KOPT-K1 (cell line): ENCODE measurements around the gene TPM4.
"Not testable (repeated sequence)": the region's sequence is repeated elsewhere in the genome, so short reads cannot be mapped to it uniquely, and the experiment has no call there.

Experiments
- H3K27ac ChIP-seq: fragments of 200-600 bp; sonication (generic); 2 replicates; pipeline ENCODE4 v1.5.1; 2016; ENCODE audit warnings: antibody characterized with exemption, mild to moderate bottlenecking, low read depth, low read length; ENCODE audit not compliant: poor library complexity, severe bottlenecking
- H3K36me3 ChIP-seq: fragments of 200-600 bp; sonication (generic); 2 replicates; pipeline ENCODE4 v1.5.1; 2017; ENCODE audit warnings: antibody characterized with exemption, mild to moderate bottlenecking, low read length, moderate library complexity; ENCODE audit not compliant: insufficient read depth
- H3K9me3 ChIP-seq: fragments of 200-600 bp; sonication (generic); 2 replicates; pipeline ENCODE4 v1.5.1; 2017; ENCODE audit warnings: antibody characterized with exemption, low read length, mild to moderate bottlenecking; ENCODE audit not compliant: insufficient read depth, poor library complexity, severe bottlenecking

The TPM4 gene

DNA sequence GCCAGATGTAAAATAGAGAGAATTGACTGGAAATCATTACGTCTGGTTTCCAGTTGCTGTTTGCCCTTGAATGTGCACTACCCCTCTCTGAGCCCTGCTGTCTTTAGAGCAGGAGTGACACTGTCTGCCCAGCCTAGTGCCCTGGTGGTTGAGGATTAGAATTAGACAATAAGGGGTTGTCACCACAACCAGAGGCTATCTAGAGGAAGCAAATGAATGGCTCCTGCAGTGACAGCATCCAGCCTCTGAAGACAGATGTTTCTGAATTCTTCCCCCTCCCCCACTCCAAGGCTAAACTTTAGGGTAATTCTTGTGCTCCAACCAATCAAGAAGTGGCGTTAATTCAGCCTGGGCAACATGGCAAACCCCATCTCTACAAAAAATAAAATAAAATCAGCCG, 37.4 kb downstream of the TPM4 start:
- Histone ChIP-seq H3K27ac (no peak overlapping the region), H3K36me3 (peaks cover 56% of the 10 kb centered on the region)

DNA sequence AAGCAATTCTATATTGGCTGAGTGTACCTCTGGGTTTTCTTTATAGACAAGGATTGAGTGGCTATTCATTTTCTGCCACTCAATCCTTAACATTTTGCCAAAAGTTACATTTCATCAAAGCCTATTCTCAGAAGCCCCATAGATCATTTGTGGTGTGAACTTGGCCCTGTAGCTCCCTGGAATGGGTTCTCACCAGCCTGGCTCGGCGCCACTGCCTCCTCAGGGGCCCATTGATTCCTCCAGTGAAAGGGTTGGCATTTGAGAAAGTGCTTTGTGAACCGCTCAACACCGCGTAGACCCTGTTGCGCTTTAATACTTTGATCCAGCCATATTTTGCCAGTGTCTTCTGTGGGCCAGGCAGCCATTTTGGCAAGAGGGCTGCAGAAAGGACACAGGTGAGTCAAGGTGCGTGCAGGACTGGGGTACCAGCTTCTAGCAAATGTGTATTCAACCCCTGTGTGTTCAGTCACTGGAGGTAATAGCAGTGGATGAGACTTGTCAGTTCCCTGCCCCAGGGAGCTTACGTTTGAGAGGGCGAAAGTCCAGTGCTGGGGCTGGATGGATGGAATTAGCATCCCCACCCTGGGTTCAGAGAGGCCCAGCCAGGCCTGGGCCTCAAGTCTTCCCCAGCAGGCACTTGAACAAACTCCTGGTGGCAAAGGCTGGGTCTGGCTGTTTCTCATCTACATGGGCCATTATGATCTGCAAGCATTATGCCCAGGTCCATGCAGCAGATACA, 39.2 kb downstream of the TPM4 start:
- Histone ChIP-seq H3K9me3 (no peaks in the 10 kb centered on the region), H3K27ac (no peak overlapping the region), H3K36me3 (peaks cover 74% of the 10 kb centered on the region)

More for the DNA sequence above, 37.4 kb downstream of the TPM4 start:
- H3K9me3 ChIP-seq = no peaks in the 10 kb centered on the region

DNA sequence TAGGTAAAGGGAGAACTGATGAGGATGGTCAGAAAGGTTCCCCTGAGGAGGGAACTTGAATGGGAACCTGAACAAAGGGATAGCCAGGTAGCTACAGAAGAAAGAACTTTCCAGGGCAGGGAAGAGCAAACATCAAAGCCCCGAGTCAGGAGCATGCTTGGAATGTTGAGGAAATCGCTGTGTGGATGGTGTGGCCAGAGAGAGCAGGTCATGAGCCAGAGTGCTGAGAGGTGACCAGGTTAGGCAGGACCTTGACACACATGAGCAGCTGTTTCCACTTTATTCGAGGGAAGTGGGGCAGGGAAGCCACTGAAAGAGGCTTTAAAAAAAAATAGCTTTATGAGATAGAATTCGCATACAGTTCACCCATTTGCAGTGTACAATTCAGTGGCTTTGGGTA, 39.8 kb downstream of the TPM4 start:
- H3K36me3 ChIP-seq = peaks cover 80% of the 10 kb centered on the region
- no peaks in the 10 kb centered on the region for H3K9me3 ChIP-seq
- H3K27ac ChIP-seq = no peak overlapping the region

DNA sequence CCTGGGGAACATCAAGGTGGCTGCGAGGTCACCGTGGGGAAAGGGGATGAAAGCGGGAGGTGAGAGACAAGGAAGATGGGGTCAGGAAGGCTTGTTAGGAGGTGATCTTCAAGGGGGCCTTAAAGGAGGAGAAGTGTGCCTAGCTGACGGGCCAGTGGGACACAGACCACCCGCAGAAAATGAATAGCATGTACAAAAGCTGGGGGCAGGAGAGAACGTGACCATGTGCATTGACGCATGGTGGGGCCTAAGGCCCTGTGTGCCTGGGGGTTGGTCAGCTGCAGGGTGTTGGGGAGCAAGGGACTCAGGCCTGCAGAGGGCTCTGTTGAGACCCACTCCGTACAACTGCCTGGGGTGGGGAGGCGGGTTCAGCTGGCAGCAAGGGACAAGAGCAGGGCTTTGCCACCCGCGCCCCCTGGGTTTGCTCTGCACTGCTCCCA, 41.3 kb downstream of the TPM4 start:
- Histone ChIP-seq H3K27ac (no peak overlapping the region), H3K9me3 (no peaks in the 10 kb centered on the region), H3K36me3 (peaks cover 95% of the 10 kb centered on the region)

DNA sequence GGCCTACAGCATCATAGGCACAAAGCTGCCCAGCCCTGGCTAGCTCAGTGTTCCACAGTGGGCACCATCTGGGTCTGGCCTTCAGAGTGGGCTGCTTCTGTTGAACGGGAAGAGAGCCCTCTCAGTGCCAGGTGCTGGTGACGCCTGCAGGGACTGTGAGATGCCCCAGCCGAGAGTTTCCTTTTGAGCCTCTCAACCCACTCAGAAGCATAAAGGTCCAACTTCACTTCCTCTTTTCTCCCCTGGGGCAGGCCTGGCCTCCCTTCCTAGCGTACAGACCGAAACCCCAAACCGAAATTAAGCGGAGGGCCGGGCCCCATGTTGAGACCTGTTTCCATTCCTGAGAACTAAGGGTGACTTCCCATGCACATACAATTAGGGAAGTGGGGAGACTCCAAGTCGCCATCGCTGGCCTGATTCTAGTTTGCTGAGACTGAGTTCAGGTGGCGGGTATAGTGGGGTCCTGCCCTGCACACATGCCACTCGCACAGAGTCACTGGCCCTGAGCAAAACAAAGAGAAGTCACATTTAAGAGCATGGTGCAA, 42.3 kb downstream of the TPM4 start:
- Histone ChIP-seq H3K36me3 (peaks cover 96% of the 10 kb centered on the region), H3K27ac (no peak overlapping the region), H3K9me3 (no peaks in the 10 kb centered on the region)

DNA sequence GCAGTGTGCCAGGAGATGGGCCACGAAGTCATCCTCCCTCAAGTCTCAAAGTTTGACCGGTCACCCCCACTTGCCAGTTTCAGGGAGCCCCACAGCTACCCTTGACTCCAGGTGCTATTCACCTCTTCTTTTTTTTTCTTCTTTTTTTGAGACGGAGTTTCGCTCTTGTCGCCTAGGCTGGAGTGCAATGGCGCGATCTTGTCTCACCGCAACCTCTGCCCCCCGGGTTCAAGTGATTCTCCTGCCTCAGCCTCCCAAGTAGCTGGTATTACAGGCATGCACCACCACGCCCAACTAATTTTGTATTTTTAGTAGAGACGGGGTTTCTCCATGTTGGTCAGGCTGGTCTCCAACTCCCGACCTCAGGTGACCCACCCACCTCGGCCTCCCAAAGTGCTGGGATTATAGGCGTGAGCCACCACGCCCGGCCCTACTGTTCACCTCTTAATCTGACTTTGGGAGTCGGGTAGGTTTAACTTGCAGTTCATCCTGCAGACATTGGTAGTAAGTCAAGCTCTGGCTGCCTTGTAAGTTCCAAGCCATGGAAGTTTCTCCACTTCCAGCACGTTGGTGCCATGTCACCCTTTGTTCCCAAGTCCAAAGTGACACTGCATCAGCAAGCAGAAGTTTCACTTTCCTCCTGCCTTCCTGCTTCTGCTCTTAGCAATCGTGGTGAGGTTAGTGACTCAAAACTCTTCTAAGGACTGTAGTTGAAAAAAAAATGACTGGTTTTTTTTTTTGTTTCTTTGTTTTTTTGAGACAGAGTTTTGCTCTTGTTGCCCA, 43.0 kb downstream of the TPM4 start:
- not testable (repeated sequence) for H3K9me3 ChIP-seq, H3K27ac ChIP-seq
- H3K36me3 ChIP-seq = peaks cover 98% of the 10 kb centered on the region

DNA sequence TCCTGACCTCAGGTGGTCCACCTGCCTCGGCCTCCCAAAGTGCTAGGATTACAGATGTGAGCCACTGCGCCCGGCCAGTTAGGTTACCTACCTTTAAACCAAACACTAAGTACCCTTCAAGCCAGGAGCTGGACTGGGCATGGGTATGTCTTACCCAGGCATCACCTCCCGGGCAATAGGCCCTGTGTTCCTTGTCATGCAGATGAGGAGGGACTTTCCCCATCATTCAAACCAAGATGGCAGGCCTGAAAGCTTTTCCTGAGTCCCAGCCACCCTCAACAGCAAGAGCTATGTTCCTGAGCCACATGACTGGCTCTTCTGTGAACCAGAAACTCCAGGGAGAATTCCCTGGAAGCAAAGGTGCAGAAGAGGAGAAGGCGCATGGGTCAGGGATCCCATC, 44.8 kb downstream of the TPM4 start:
- Histone ChIP-seq H3K36me3 (peaks cover 100% of the 10 kb centered on the region), H3K27ac (no peak overlapping the region), H3K9me3 (no peaks in the 10 kb centered on the region)

DNA sequence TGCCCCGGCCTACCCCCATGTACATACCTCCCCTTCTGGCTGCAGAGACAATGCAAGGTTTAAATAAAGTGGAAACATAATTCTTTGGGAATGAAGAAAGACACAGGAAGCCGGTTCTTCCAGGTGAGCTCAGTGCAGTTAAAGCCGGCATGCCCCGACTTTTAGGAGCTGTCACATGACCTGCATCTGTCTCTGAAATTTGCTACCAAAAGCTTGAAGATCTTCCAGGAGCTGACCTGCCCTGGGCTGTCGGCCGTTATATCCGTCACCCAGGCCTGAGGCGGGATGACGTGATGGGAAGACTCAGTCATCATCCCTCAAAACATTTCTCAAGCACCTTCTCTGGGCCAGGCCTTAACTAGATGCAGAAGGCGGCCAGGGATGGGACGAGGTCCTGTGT, 45.7 kb downstream of the TPM4 start:
- H3K9me3 ChIP-seq = no peaks in the 10 kb centered on the region
- H3K36me3 ChIP-seq = peaks cover 100% of the 10 kb centered on the region
- no peak overlapping the region for H3K27ac ChIP-seq

DNA sequence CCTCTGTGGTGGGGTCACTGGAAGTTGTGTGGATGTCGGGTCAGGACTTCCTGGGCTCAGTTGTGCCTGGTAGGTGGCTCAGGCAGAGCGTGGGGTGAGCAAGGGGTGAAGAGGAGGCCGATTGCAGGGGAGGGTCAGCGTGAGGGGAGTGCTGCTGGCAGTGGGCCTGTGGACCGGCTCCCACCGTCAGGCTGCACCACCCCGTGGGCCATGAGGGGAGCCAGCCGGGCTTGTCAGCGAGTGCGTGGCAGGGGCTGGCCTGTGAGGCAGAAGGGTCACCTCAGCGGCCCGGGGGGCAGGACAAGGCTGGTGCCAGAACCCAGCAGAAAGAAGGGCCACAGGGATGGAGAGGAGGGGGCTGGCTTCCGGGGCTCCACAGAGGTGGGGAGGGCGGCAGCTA, 48.7 kb downstream of the TPM4 start:
- H3K36me3 ChIP-seq = peaks cover 100% of the 10 kb centered on the region
- no peaks in the 10 kb centered on the region for H3K9me3 ChIP-seq
- no peak overlapping the region for H3K27ac ChIP-seq

DNA sequence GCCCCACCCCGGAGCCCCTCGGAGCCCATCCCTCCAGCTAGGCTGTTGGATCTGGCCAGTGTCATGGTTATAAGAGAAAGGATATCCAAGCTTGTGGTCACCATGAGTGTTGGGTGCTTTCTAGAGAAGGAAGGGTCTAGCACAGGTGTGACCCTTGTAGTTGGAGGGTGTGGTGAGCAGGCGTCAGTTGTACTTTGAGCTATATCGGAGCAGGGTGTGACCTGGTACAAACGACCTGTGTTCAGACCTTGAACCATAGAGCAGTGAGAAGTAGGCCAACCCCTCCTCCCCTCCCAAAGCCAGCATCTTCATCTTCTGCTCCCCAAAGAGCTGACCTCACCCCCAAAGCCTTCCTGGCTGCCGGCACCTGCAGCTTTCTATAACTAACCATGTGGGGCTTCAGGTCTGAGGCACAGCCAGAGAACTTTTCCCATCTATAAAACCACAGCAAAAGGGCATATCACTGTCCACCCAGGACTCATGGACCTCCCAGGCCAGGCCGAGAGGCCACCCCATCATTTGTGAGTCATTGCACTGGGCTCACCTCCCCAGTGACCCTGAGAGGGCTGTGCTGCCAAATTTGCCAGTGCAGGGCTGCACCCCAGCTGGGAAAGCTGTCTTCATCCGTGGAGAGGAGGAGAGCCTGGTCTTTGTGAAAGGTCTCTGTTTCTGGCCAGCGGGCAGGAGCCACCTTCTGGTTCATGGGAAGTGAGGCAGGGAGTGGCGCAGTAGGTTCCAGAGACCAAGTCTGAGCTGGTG, 49.6 kb downstream of the TPM4 start:
- Histone ChIP-seq H3K36me3 (peaks cover 100% of the 10 kb centered on the region), H3K27ac (no peak overlapping the region)

DNA sequence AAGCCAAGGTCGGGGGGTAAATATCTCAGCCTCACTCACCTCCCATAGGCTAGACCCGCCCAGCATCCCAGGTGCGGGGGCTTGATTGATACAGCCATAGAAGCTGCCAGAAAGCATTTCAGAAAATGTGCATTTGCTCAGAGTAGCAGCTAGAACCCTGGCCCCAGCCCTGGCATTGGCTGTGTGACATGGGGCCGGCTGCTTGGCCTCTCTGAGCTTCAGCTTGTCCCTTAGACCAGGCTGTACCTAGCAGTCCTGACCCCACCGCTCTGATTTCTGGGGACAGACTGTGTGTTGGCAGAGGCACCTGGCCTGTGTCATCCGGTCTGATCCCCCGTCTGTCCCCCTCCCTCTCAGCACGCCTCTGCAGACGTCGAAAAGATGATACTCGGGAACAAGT, 50.8 kb downstream of the TPM4 start:
- peaks cover 100% of the 10 kb centered on the region for H3K36me3 ChIP-seq

More for the DNA sequence above, 49.6 kb downstream of the TPM4 start:
- no peaks in the 10 kb centered on the region for H3K9me3 ChIP-seq

DNA sequence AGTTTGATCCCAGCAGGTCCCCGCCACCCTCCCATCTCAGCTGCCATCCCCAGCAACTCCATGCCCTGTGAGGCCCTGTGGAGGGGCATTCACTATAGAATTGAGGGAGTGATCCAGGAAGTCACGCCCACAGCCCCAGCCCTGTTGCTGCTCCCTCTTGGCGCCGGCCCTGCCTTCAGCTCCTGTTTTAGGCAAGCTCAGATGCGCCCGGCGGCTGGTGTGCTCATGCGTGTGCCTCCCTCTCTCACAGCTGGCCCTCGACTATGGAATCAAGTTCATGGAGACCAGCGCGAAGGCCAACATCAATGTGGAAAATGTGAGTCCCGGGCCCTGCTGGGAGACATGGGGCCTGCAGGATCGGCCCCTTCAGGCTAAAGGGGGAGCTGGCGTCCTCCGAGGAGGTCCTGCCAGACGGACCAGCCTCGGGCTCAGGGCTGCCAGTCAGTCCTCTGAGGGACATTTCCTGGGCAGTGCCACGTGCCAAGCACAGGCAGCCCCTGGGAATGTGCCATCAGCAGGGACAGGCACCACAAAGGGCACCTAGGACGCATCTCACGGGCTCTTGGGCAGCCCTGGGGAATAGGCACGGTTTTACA, 51.6 kb downstream of the TPM4 start:
- no peaks in the 10 kb centered on the region for H3K9me3 ChIP-seq
- H3K27ac ChIP-seq = no peak overlapping the region
- peaks cover 100% of the 10 kb centered on the region for H3K36me3 ChIP-seq

More for the DNA sequence above, 50.8 kb downstream of the TPM4 start:
- H3K27ac ChIP-seq = no peak overlapping the region
- no peaks in the 10 kb centered on the region for H3K9me3 ChIP-seq

DNA sequence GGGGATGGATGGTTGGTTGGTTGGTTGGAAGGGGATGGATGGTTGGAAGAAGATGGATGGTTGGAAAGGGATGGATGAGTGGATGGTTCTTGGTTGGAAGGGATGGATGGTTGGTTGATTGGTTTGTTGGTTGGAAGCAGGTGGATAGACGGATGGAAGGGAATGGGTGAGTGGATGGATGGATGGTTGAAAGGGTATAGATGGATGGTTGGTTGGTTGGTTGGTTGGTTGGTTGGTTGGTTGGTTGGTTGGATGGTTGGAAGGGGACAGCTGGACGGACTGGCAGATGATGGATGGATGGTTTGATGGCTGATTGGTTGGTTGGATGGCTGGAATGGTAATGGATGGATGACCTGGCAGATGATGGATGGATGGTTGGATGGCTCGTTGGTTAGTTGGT, 55.4 kb downstream of the TPM4 start:
- Histone ChIP-seq H3K36me3 (peaks cover 82% of the 10 kb centered on the region), H3K27ac (no peak overlapping the region), H3K9me3 (no peaks in the 10 kb centered on the region)

DNA sequence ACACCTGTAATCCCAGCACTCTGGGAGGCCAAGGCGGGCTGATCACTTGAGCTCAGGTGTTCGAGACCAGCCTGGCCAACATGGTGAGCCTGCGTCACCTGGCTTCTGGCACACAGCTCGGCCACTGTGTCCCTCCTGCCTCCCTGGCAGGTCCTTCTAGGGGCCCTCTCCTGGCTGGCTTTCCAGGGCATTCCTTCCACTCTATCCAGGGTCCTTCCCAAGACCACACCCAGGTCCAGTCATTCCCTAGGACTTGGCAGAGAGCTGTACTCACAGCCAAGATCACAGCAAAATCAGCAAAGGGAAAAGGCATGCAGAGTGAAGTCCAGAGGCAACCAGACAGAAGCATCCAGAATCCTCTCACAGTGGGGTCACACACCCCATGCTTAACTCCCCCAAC, 57.5 kb downstream of the TPM4 start:
- no peak overlapping the region for H3K27ac ChIP-seq
- peaks cover 60% of the 10 kb centered on the region for H3K36me3 ChIP-seq
- H3K9me3 ChIP-seq = no peaks in the 10 kb centered on the region

DNA sequence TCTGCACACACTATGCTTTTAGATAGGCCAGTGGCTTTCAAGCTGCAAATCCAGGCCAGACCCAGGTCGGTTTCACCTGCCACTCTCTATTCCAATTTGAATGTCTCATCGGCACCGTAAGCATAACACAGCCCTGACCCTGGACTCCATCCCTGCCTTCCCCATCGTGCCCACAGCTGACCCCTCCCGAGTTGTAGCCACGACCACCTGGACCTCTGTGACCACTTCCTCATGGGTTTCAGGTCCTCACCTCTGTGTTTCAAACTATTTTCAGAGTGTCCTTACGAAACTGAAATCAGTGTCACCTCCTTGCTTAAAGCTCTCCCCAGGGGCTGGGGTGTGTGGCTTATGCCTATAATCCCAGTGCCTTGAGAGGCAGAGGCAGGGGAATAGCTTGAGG, 58.2 kb downstream of the TPM4 start:
- H3K36me3 ChIP-seq = peaks cover 53% of the 10 kb centered on the region
- H3K9me3 ChIP-seq = no peaks in the 10 kb centered on the region
- no peak overlapping the region for H3K27ac ChIP-seq
